NK-92 (cell line): ENCODE results near the gene WNT5B.

Experiments
- DNase-seq: peaks from one replicate; lab custom pipeline; 2025; ENCODE audit not compliant: unreplicated experiment; lab: John Stamatoyannopoulos, UW

WNT5B gene

DNA sequence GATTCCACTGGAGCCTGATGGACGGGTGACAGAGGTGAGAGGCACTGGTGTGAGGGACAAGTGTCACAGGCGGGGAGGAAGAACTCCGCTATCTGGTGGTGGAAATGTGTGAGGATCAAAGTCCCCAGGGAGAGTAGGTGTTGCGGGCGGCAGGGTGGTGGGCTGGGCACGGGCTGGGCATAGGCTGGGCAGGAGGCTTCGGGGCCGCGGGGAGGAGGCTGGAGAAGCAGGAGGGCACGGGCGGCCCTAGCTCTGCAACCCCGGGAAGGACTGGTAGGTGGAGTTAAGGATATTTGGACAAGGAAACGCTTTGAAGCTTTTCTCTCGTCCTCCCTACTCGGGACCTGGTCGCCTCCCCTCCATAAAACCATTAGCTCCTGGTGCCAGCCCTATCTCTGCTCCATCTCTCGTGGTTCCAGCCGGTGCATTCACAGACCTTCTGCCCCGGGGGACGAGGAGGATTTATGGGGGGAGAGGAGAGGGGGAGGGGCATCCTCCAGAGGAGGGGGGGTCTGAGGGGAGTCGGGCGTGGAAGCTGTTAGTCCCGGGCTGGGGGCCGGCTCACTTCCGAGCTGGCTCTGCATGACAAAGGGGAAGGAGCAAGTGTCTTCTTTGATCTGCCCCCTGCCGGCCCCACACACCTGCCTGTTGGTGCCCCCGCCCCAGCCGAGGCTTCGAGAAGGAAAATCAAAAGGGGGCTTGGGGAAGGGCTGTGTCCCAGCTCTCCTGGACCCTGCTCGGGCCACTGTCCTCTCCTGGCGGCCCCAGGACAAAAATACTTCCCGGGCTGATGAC is 504 bp downstream of the WNT5B start:
- DNase-seq: no peak

DNA sequence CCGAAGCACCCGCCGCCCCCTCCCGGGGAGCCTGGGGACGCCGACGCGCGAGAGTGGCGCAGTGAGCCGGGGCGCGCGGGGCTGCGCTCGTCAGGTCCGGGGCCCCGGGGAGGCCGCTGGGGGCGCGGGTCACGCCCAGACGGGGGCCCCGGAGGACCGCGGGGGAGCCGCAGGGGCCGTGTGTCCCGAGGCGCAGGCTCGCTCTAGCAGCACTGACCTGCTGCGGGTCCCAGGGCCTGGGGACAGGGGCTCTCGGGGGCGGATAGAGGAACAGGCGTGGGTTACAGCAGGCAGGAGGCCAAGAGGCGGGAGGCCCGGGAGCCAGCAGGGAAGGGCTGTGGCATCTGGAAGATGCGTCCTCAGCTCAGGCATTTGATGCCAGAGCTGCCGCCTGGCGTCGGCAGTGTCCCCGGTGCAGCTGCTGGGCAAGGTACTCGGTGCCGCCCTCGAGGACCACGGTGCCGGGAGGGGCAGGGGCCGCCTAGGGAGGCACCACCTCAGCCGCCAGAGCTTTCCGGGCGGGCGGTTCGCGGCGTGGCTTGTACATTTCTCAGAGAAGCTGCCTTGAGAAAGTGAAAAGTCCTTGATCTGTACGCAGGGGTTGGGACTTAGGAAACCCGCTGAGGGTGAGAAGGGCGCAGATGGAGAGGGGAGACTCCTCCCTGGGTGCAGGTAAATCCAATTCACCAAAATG is 1.2 kb downstream of the WNT5B start:
- DNase-seq: no peak

DNA sequence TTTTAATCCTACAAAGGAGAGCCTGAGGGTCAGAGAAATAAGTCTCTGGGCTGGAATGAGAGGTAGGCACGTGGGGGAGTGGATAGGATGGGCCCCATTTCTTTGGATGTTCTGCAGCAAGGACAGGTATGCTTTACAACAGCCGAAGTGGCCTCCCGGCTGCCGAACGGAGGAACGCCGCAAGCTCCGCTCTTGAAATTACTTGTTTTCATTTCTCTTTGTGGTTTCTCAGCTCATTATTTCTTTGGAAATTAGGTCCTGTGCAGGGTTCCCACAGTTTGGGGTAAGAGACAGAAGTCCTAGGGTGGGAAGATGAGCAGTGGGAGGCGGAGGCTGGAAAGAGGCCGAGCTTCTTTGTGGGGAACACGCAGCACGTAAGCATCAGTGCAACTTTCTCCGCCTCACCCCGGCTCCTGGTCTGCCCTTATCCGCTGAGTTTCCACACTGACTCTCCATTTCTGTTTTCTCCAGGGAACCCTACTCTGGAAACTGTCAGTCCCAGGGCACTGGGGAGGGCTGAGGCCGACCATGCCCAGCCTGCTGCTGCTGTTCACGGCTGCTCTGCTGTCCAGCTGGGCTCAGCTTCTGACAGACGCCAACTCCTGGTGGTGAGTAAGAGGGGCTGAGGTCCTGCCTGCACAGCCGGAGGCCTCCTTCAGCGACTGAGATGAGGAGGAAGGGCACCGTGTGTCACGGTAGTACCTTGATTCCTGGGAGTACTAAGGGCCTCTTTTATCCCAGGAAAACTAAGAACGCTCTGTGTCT is 2.0 kb downstream of the WNT5B start:
- DNase-seq: no peak

DNA sequence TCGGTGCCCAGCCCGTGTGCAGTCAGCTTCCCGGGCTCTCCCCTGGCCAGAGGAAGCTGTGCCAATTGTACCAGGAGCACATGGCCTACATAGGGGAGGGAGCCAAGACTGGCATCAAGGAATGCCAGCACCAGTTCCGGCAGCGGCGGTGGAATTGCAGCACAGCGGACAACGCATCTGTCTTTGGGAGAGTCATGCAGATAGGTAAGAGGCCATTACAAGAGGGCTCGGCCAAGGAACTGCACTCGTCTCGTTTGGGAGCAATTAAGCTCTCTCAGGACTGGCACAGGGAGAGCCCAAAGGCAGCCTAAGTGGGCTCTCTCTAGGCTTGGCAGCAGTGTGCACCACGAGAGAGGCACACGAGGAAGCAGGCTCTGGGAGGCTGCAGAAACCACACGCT is 3.7 kb downstream of the WNT5B start:
- DNase-seq: no peak

DNA sequence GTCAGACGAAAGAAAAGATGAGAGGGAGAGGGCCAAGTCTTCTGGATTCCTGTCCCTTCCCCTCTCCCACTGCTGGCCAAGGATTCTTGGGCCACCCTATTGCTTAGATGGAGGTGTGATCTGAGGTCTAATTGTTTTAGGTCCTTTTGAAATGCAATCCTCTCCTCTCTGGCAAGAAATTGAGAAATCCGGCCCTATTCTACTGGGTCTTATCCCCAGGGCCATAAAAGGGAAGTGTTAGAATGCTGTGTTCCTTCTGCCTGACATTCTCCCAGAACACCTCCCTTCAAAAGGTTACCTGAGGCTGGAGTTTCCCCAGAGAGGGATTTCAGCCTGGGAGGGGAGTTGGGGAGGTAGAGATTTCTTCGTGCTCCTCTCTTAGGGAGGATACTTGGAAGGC is 4.4 kb downstream of the WNT5B start:
- no peak for DNase-seq

DNA sequence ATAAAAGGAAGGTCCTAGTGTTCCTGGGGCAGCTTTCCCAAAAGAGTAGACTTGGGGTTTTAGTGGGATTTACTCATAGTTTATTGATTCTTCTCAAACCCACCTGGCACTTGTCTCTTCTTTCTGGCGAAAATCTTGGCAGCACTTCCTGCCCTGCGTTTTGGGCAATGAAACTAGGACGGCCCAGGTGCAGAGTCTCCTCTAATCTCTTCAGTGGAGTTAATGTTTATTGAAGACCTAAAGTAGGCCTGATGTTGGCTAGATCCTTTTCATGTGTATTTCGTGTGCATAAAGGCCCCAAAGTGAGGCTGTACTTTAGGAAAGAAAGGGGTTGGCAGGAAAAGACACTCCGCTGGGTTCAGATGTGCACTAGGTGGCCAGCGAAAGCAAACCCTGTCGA is 5.1 kb downstream of the WNT5B start:
- no peak for DNase-seq

DNA sequence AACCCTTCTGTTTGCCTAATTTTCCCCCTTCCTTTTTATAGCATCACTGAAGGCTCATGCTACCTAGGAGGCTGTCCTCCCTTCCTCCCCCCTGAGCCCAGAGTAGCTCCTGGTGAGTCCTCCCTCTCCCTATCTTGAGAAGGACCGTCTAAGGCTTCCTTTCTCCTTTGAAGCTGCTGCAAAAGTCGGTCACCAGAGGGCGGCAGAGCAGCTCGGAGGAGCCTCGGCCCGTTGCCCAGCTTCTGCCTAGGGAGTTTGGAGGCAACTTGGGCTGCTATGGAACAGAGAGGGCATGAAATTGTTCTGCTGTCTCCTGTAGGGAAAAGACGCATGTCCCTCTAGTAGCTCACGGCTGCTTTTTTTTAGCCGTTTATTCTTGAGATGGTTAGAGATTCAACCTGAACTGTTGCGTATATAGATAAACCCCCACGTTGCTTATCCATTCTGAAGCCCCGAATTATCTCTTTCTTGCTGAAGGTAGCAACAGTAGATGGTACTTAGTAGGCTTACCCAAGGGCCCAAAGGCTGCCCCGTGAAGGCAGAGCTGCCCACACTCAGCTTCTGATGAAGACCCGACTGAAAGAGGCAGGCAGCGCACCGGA is 5.7 kb downstream of the WNT5B start:
- no peak for DNase-seq

DNA sequence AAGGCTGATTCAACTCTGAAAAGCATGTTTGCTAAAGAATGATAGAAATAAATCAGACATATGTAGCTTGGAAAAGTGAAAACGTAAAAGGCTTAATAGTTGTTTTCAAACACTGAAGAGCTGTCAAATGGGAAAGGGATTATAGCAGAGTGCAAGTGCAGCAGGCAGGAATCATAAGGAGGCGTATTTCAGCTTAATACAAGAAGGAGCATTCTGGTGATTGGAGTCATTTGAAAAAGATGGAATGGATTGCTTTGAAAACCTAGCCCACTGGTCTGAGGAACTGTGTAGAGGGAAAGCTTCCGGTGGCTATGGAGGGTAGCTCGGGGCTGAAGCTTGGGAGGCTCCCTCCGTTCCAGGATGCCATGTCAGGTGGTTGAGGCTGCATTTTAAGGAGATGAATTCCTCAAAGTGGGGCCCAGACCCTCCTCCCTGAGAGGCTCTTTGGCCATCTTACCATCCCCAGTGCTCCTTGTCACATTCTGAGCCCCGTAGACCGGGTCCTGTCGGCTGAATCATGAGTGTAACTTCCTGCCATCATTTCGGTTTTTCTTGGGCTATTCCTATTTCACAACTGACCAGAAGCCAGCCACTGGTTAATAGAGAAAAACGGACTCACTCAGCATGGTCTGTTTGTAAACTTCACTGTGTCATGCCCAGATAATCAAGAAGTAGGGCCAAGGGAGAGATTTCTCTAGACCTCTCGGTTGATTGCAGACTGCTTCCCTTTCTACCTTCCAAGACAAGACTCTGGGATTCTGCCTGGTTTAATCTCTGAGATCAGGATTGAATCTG is 6.5 kb downstream of the WNT5B start:
- DNase-seq: no peak

DNA sequence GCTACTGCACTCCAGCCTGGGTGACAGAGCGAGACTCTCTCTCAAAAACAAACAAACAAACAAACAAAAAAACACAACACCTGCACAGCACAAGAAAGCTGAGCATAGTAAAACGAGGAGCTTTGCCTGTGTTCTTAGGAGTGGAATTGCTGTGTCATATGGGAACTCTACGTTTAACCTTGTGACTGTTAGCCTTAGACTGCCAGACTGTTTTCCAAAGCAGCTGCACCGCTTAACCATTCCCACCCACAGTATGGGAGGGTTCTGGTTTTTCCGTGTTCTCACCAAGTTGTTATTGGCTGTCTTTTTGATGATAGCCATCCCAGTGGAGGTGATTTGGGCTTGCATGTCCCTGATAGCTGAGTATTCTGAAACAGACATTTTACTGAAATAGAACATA is 9.2 kb downstream of the WNT5B start:
- DNase-seq: no peak

DNA sequence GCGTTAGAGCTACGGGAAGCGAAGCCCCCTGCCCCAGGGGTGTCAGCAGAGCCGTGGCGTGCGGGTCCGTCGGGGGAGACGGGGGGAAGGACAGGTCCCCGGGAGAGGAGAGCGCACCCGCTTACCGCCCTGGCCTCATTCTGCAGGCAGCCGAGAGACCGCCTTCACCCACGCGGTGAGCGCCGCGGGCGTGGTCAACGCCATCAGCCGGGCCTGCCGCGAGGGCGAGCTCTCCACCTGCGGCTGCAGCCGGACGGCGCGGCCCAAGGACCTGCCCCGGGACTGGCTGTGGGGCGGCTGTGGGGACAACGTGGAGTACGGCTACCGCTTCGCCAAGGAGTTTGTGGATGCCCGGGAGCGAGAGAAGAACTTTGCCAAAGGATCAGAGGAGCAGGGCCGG is 10.5 kb downstream of the WNT5B start:
- no peak for DNase-seq

DNA sequence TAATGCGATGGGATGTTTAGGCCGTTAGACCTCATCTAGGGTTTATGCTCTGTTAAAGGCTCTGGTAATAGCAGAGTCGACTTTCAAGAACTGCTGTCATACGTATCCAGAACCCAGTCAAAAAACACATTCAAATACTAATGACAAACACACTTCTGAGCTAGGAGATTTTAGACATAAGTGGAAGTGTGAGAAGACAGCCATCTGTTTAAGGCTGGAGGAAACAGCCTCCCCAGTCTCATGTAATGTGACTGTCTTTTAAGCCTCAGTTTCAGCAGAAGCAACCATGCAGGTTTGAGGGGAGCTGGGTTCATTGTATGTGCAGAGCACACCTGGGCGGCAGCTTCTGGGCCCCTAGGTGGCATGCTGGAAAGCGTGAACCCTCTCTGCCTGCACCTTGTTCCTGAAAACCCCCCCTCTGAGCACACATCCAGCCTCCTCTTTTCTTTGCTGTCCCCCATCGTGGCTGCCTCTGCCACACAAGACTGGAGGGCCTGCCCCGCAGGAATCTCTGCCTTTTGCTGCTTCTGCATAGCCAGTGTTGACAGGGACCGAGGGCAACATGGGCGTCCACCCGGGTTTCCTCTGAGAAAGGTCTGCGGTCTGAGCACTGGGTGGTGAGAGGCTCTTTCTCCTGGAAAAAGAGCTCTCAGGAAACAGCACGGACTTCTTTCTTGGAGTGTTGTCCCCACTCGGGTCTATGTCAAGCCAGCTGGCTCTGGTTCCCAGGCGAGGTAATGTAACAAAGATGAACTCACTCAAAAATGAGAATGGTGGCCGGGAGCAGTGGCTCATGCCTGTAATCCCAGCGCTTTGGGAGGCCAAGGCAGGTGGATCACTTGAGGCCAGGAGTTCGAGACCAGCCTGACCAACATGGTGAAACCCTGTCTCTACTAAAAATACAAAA is 11.6 kb downstream of the WNT5B start:
- DNase-seq: no peak

DNA sequence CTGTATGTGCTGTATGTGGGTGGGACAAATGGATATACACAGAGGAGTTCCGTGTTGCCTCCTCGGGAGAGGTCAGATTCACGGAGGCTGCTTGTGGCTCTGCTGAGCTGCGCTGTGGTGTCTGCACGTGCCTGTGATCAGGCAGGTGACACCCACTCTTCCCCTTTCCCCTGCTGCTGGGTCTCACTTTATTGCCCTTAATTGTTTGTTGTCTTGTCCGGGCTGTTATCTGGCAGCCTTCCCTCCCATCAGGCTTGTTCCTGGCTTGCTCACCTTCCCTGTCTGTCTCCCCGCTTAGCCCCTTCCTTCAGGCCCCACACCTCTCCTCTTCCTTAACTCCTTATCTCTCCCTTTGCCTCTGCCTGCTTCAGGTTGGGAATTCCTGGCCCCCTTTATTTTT is 13.5 kb downstream of the WNT5B start:
- no peak for DNase-seq

DNA sequence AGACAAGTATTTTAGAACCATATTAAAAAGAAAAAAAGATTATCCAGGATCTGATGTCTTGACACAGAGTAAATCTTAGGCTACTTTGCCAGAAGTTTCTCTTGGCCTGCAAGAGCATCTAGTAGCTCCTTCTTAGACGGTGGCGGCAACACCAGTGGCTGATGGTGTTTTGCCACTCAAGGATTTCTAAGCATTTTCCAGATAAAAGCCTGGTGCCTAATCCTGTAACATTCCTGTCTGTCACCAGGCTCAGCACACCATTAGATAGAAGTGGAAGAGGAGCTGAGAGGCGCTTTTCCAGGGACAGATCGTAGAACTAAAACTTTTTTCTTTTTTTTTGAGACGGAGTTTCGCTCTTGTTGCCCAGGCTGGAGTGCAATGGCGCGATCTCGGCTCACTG is 14.0 kb downstream of the WNT5B start:
- DNase-seq: no peak

DNA sequence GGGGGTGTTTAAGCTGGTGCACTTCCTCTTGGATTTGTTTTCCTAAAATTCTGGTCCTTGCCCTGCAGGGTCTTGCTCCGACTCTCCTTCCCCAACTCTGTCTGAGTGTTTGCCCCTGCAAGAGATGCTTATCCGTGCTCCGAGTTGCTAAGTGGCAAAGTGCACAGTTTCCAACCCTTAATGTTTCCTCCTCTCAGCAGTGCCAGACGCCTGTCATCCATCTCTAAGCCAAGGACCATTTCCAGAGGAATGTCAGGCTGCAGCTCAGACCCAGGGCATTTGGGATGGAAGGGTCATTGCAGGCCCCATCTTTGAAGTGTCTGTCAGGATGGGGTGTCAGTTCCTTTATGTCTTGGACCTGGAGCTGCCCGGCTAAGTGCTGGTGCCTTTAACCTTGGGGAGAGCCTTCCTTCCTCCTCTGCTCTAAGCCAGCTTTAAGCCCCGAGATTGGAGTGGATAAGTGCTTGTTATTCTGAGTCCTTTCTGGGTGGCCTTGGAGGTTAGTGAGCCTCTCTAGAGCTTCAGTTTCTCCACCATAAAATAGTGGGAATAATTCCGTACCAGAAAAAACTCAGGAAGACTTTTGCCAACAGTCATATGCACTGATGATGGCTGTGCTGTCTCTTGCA is 15.0 kb downstream of the WNT5B start:
- DNase-seq: no peak

DNA sequence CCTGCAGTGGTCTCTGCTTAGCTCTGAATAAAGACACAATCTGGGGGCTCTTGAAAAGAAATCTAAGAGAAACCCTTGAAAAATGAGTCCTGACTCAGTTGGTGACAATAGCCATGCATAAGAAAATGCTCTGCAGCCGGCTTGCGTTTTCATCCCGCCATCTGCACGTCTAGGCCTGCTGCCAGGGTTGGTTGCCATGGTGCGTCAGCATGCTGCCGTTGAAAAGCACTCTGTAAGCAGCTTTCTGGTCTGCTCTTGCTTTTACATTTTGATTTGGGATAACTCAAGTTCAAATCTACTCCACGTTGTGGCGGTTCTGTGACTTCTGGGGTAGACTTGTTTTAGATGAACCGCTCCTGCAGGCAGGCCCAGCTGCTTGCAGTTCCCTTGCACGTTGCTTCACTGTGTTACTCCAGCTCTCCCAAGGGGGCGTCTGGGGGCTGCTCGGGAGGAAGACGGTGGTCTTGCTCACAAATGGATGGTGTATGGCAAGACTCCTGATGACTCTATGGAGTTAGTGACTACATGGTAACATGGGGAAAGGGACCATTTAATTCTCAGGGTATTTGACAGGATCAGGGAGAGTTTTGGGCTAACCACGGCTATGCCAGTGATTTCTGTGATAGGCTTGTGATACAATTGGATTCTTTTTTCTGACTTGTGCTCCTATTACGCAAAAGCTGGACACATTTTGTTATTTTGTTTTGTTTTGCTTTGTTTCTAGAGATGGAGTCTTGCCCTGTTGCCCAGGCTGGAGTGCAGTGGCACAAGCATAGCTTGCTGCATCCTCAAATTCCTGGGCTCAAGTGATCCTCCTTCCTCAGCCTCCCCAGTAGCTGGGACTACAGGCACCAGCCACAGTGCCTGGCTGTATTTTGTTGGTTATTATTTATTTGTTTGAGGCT is 15.8 kb downstream of the WNT5B start:
- no peak for DNase-seq

DNA sequence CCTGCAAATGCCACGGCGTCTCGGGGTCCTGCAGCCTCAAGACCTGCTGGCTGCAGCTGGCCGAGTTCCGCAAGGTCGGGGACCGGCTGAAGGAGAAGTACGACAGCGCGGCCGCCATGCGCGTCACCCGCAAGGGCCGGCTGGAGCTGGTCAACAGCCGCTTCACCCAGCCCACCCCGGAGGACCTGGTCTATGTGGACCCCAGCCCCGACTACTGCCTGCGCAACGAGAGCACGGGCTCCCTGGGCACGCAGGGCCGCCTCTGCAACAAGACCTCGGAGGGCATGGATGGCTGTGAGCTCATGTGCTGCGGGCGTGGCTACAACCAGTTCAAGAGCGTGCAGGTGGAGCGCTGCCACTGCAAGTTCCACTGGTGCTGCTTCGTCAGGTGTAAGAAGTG is 16.8 kb downstream of the WNT5B start:
- no peak for DNase-seq

DNA sequence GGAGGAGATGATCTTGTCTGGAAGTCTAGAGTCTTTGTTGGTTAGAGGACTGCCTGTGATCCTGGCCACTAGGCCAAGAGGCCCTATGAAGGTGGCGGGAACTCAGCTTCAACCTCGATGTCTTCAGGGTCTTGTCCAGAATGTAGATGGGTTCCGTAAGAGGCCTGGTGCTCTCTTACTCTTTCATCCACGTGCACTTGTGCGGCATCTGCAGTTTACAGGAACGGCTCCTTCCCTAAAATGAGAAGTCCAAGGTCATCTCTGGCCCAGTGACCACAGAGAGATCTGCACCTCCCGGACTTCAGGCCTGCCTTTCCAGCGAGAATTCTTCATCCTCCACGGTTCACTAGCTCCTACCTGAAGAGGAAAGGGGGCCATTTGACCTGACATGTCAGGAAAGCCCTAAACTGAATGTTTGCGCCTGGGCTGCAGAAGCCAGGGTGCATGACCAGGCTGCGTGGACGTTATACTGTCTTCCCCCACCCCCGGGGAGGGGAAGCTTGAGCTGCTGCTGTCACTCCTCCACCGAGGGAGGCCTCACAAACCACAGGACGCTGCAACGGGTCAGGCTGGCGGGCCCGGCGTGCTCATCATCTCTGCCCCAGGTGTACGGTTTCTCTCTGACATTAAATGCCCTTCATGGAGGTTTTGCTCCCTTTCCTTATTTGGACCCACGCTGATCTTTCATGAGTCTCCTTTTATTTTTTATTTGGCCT is 17.7 kb downstream of the WNT5B start:
- DNase-seq: no peak

DNA sequence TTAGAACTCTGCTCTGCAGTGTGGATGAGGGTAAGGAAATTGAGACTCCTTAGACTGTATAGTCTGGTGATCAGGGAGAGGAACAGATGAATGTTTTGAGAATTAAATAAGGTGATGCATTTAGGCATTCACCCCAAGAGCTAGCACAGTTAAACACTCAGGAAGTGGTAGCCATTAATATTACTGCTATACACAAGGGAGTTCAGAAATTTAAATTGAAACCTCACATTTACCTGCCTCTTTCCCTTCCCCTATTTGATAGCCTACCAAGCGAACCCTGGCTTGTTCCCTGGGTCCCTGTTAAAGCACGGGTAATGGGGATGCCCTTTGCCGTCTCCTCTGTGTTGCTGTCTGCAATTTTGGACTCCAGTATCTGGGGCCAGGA is 18.2 kb downstream of the WNT5B start:
- no peak for DNase-seq
